Neural progenitor cell (in vitro differentiated cells): ENCODE data around the gene P2RX4. TPM values are rescaled to one million over a fixed set of nuclear protein-coding genes. Genes with fewer than 3 reads are reported as not detected.

Experiments used
- DNase-seq: peaks from one replicate; pipeline ENCODE4 v3.0.0-alpha.2; 2016; ENCODE audit warnings: low spot score
- H2AFZ ChIP-seq: fragments of 200-600 bp; sonication (generic); replicated peaks from 2 replicates; pipeline ENCODE4 v1.6.1; 2016; ENCODE audit warnings: antibody characterized with exemption
- H3F3A ChIP-seq: fragments of 200-600 bp; sonication (generic); 2 replicates; pipeline ENCODE4 v1.6.1; 2016; ENCODE audit warnings: antibody characterized with exemption, low read depth
- H3K27ac ChIP-seq: fragments of 200-600 bp; sonication (generic); 2 replicates; pipeline ENCODE4 v1.5.1; 2016; ENCODE audit warnings: mild to moderate bottlenecking
- H3K27me3 ChIP-seq: fragments of 200-600 bp; sonication (generic); 2 replicates; pipeline ENCODE4 v1.6.1; 2016; ENCODE audit warnings: mild to moderate bottlenecking, moderate library complexity
- H3K36me3 ChIP-seq: fragments of 200-600 bp; sonication (generic); 2 replicates; pipeline ENCODE4 v1.5.1; 2016
- H3K4me1 ChIP-seq: fragments of 200-600 bp; sonication (generic); 2 replicates; pipeline ENCODE4 v1.6.1; 2016; ENCODE audit warnings: mixed run types
- H3K4me2 ChIP-seq: fragments of 200-600 bp; sonication (generic); 2 replicates; pipeline ENCODE4 v1.6.1; 2016
- H3K4me3 ChIP-seq: fragments of 200-600 bp; sonication (generic); 2 replicates; pipeline ENCODE4 v1.5.1; 2016
- H3K79me2 ChIP-seq: fragments of 200-600 bp; sonication (generic); 2 replicates; pipeline ENCODE4 v1.6.1; 2016; ENCODE audit warnings: low read depth
- H3K9ac ChIP-seq: fragments of 200-600 bp; sonication (generic); 2 replicates; pipeline ENCODE4 v1.6.1; 2016
- H3K9me3 ChIP-seq: fragments of 200-600 bp; sonication (generic); 2 replicates; pipeline ENCODE4 v1.5.1; 2016; ENCODE audit warnings: low read depth
- H4K20me1 ChIP-seq: fragments of 200-600 bp; sonication (generic); 2 replicates; pipeline ENCODE4 v1.6.1; 2016; ENCODE audit warnings: low read depth
- H3K27ac Mint-ChIP-seq: 3 replicates; pipeline ENCODE4 v1.8.0; 2021; ENCODE audit warnings: mixed read lengths
- H3K27me3 Mint-ChIP-seq: 2 replicates; pipeline ENCODE4 v1.8.0; 2022; ENCODE audit warnings: low read depth, mild to moderate bottlenecking, inconsistent platforms, moderate library complexity, mixed read lengths; ENCODE audit not compliant: insufficient read depth
- H3K36me3 Mint-ChIP-seq: 3 replicates; pipeline ENCODE4 v1.8.0; 2021; ENCODE audit warnings: mixed read lengths
- H3K4me1 Mint-ChIP-seq: 3 replicates; pipeline ENCODE4 v1.8.0; 2021; ENCODE audit warnings: mixed read lengths
- H3K4me3 Mint-ChIP-seq: 3 replicates; pipeline ENCODE4 v1.8.0; 2021; ENCODE audit warnings: mild to moderate bottlenecking, moderate library complexity, mixed read lengths
- H3K9me3 Mint-ChIP-seq: 3 replicates; pipeline ENCODE4 v1.8.0; 2020; ENCODE audit warnings: mixed read lengths
- EZH2 ChIP-seq: fragments of 200-600 bp; sonication (generic); IDR thresholded peaks from 2 replicates; pipeline ENCODE4 v1.6.1; 2017; ENCODE audit warnings: antibody characterized with exemption, mild to moderate bottlenecking, moderate library complexity
- EZH2phosphoT487 ChIP-seq: fragments of 200-600 bp; sonication (generic); IDR thresholded peaks from 2 replicates; pipeline ENCODE4 v1.6.1; 2017; ENCODE audit warnings: antibody characterized with exemption
- total RNA-seq: library from RNA; depleted of rRNA; stranded (reverse); fragments of >200 nt; gene quantifications from 2 replicates; pipeline ENCODE4 v1.2.3, GENCODE V29; 2015; ENCODE audit warnings: low replicate concordance
- TF ChIP-seq, protein P1 (sequence below): fragments of 200-600 bp; sonication (generic); IDR thresholded peaks from 2 replicates; pipeline ENCODE4 v1.5.1; 2017; ENCODE audit warnings: antibody characterized with exemption, mild to moderate bottlenecking

P2RX4 gene
- total RNA-seq, 1 donor from 2014 or later = 10.3 TPM

DNA sequence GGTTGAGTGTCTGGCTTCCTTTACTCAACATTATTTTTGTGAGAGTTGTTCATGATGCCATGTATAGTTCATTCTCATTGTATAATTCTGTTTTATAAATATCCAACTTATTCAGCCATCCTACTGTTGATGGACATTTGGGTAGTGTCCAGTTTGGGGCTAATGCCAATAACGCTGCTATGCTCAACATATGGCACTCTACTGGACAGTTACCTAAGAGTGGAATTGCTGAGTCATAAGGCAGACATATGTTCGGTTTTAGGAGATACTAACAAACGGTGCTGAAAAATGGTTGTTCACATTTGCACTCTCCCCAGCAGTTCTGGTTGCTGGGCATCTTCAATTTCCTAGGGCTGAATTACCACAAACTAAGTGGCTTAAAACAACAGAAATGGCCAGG, 28.7 kb upstream of the P2RX4 start:
- Mint-ChIP-seq H3K9me3 (no peaks in the 10 kb centered on the region), H3K4me3 (no peak overlapping the region), H3K27ac (no peak overlapping the region), H3K4me1 (no peaks in the 10 kb centered on the region), H3K36me3 (no peaks in the 10 kb centered on the region), H3K27me3 (peaks cover 3% of the 10 kb centered on the region)
- H3K36me3 ChIP-seq = no peaks in the 10 kb centered on the region
- H3K4me1 ChIP-seq = no peaks in the 10 kb centered on the region
- no peaks in the 10 kb centered on the region for H3K27me3 ChIP-seq
- no peak overlapping the region for H3K4me3 ChIP-seq
- H3K4me2 ChIP-seq = no peak overlapping the region
- no peaks in the 10 kb centered on the region for H3K79me2 ChIP-seq
- no peak overlapping the region for H2AFZ ChIP-seq
- H3K27ac ChIP-seq = no peak overlapping the region
- no peak overlapping the region for H3K9ac ChIP-seq
- H3F3A ChIP-seq = no peaks in the 10 kb centered on the region
- DNase-seq = no peak
- no peak for TF ChIP-seq EZH2
- no peak for TF ChIP-seq EZH2phosphoT487
- TF ChIP-seq, protein P1, sequence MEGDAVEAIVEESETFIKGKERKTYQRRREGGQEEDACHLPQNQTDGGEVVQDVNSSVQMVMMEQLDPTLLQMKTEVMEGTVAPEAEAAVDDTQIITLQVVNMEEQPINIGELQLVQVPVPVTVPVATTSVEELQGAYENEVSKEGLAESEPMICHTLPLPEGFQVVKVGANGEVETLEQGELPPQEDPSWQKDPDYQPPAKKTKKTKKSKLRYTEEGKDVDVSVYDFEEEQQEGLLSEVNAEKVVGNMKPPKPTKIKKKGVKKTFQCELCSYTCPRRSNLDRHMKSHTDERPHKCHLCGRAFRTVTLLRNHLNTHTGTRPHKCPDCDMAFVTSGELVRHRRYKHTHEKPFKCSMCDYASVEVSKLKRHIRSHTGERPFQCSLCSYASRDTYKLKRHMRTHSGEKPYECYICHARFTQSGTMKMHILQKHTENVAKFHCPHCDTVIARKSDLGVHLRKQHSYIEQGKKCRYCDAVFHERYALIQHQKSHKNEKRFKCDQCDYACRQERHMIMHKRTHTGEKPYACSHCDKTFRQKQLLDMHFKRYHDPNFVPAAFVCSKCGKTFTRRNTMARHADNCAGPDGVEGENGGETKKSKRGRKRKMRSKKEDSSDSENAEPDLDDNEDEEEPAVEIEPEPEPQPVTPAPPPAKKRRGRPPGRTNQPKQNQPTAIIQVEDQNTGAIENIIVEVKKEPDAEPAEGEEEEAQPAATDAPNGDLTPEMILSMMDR = no peak
- H3K9me3 ChIP-seq = no peaks in the 10 kb centered on the region
- H4K20me1 ChIP-seq = no peaks in the 10 kb centered on the region

DNA sequence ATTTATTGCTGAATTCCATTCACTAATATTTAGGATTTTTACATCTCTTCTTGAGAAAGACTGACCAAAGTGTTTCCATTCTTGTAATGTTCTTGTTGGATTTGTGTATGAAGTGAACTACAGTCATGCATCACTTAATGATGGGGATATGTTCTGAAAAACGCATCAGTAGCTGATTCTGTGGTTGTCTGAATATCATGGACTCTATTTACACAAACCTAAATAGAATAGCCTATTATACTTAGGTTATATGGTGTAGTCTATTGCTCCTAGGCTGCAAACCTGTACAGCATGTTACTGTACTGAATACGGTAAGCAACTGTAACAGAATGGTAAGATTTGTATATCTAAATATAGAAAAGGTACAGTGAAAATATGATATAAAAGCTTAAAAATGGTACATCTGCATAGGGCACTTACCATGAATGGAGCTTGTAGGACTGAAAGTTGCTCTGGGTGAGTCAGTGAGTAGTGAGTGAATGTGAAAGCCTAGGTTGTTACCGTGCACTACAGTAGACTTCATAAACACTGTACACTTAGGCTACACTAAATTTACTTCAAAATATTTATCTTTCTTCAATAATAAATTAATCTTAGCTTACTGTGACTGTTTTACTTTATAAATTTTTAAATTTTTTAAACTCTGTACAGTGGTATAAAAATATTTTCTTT, 27.6 kb upstream of the P2RX4 start:
- Histone ChIP-seq H4K20me1 (no peaks in the 10 kb centered on the region), H3K9me3 (no peaks in the 10 kb centered on the region), H3K4me2 (no peak overlapping the region), H3K27ac (no peak overlapping the region), H3K79me2 (no peaks in the 10 kb centered on the region), H3K36me3 (no peaks in the 10 kb centered on the region), H2AFZ (no peak overlapping the region), H3K27me3 (no peaks in the 10 kb centered on the region), H3K9ac (no peak overlapping the region), H3K4me3 (no peak overlapping the region), H3K4me1 (no peaks in the 10 kb centered on the region), H3F3A (no peaks in the 10 kb centered on the region)
- no peaks in the 10 kb centered on the region for H3K9me3 Mint-ChIP-seq
- H3K4me3 Mint-ChIP-seq = no peak overlapping the region
- no peaks in the 10 kb centered on the region for H3K4me1 Mint-ChIP-seq
- no peaks in the 10 kb centered on the region for H3K36me3 Mint-ChIP-seq
- TF ChIP-seq, protein P1 = no peak
- TF ChIP-seq EZH2 (no peak), EZH2phosphoT487 (no peak)
- no peak overlapping the region for H3K27ac Mint-ChIP-seq
- peaks cover 3% of the 10 kb centered on the region for H3K27me3 Mint-ChIP-seq
- no peak for DNase-seq

DNA sequence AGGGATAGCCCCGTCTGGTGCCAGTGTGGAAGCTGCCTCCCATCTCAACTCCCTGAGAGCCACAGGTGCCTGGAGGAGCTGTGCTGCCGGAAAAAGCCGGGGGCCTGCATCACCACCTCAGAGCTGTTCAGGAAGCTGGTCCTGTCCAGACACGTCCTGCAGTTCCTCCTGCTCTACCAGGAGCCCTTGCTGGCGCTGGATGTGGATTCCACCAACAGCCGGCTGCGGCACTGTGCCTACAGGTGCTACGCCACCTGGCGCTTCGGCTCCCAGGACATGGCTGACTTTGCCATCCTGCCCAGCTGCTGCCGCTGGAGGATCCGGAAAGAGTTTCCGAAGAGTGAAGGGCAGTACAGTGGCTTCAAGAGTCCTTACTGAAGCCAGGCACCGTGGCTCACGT, 25.5 kb upstream of the P2RX4 start:
- TF ChIP-seq, protein P1 = no peak
- TF ChIP-seq EZH2 (no peak), EZH2phosphoT487 (no peak)
- Histone ChIP-seq H4K20me1 (no peaks in the 10 kb centered on the region), H3K4me2 (no peak overlapping the region), H3K4me3 (no peak overlapping the region), H3K9ac (no peak overlapping the region), H3F3A (no peaks in the 10 kb centered on the region), H3K36me3 (no peaks in the 10 kb centered on the region), H3K79me2 (no peaks in the 10 kb centered on the region), H3K4me1 (no peaks in the 10 kb centered on the region), H3K27ac (no peak overlapping the region), H2AFZ (peak overlapping the region; percentile 42), H3K9me3 (no peaks in the 10 kb centered on the region), H3K27me3 (no peaks in the 10 kb centered on the region)
- Mint-ChIP-seq H3K9me3 (no peaks in the 10 kb centered on the region), H3K27me3 (peaks cover 3% of the 10 kb centered on the region), H3K4me1 (no peaks in the 10 kb centered on the region), H3K36me3 (no peaks in the 10 kb centered on the region), H3K4me3 (no peak overlapping the region), H3K27ac (no peak overlapping the region)
- no peak for DNase-seq
